OCI-LY3 (cell line): ENCODE measurements around the gene SLC39A12.

ENCODE experiments used
- CTCF ChIP-seq: fragments of 200-600, 300-600 bp; sonication (generic); IDR thresholded peaks from 2 replicates; pipeline ENCODE4 v1.5.1; 2014; ENCODE audit warnings: antibody characterized with exemption, low read length, low read depth
- EZH2phosphoT487 ChIP-seq: fragments of 200-600 bp; shearing (Covaris generic); IDR thresholded peaks from 2 replicates; pipeline ENCODE4 v1.6.1; 2018; ENCODE audit warnings: antibody characterized with exemption, mixed run types, low read depth

GRCh38 chr10:17958049-17958448 is 6.3 kb downstream of the SLC39A12 start:
- no peak for TF ChIP-seq CTCF
- TF ChIP-seq EZH2phosphoT487, result no peak
